ENCODE results near the gene ETV3L.

DNA sequence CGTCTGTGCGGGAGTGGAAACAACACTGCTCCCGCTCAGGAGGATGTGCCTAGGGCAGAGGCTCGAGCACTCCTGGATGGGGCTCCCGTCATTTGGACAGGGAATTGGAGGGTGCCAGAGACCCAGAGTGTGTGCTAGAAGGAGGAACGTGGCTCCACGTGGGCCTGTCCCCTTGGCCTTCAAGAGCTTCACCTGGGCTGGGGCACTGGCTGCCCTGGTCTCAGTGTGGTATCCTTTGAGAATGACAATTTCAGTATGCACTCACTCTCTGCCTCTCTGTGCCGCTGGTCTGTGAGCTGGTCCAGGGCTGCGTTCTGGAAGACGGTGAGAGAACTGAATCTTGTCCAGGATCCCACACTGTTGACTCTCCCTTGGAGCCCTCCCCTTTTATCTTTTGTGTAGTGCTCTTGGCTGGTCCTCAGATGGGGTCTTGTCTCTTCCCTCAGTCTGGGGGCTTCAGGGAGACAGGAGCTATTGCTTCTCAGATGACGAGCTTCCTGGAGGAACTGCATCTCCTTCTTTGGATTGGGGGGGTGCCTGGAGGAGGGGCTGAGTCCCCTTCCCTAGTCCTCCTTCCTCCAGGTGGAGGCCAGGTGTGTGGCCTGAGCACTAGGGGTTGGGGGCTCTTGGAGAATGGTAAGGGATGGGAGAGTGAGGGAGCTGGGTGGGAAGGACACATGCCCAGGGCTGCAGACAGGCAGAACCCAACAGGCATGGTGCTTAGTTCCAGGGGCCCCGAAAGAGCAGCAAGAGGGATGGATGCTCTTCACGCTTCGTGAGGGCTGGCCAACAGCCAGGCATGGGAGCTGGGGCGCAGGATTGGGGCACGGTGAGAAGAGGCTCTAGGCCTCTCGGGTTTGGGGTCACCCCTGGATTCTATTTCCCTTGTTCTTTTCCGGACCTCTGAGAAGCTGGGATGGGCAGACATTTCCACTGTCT, 14.8 kb upstream of the ETV3L start:
- TF ChIP-seq, protein P1, sequence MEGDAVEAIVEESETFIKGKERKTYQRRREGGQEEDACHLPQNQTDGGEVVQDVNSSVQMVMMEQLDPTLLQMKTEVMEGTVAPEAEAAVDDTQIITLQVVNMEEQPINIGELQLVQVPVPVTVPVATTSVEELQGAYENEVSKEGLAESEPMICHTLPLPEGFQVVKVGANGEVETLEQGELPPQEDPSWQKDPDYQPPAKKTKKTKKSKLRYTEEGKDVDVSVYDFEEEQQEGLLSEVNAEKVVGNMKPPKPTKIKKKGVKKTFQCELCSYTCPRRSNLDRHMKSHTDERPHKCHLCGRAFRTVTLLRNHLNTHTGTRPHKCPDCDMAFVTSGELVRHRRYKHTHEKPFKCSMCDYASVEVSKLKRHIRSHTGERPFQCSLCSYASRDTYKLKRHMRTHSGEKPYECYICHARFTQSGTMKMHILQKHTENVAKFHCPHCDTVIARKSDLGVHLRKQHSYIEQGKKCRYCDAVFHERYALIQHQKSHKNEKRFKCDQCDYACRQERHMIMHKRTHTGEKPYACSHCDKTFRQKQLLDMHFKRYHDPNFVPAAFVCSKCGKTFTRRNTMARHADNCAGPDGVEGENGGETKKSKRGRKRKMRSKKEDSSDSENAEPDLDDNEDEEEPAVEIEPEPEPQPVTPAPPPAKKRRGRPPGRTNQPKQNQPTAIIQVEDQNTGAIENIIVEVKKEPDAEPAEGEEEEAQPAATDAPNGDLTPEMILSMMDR (IDR thresholded peaks at IDR 0.05), result no peak
- no peak for TF ChIP-seq POLR2A (IDR thresholded peaks at IDR 0.05)
